H9 (cell line): ENCODE measurements around the gene SULT2A1. TPM values are rescaled to one million over a fixed set of nuclear protein-coding genes. Genes with fewer than 3 reads are reported as not detected.
A peak's percentile ranks its signal among the peaks of the same experiment; 100 is the strongest.
"Not testable (repeated sequence)": the region's sequence is repeated elsewhere in the genome, so short reads cannot be mapped to it uniquely, and the experiment has no call there.

Experiments used
- DNase-seq: peaks from one replicate; pipeline ENCODE4 v3.0.0-alpha.2; 2017
- H2AFZ ChIP-seq: one replicate; pipeline ENCODE4 v1.6.1; 2013; ENCODE audit warnings: mild to moderate bottlenecking, low read length, control low read depth, moderate library complexity
- H2AK5ac ChIP-seq: 2 replicates; pipeline ENCODE4 v1.6.1; 2013; ENCODE audit warnings: low read length, control low read depth, mixed read lengths; ENCODE audit not compliant: insufficient read length
- H2BK120ac ChIP-seq: one replicate; pipeline ENCODE4 v1.6.1; 2013; ENCODE audit warnings: low read depth, mild to moderate bottlenecking, low read length, control low read depth, inconsistent platforms; ENCODE audit not compliant: poor library complexity, severe bottlenecking
- H2BK12ac ChIP-seq: 2 replicates; pipeline ENCODE4 v1.6.1; 2013; ENCODE audit warnings: low read length, control low read depth, mixed read lengths, low read depth; ENCODE audit not compliant: insufficient read length
- H2BK15ac ChIP-seq: 2 replicates; pipeline ENCODE4 v1.6.1; 2013; ENCODE audit warnings: low read depth, low read length, control low read depth
- H2BK20ac ChIP-seq: one replicate; pipeline ENCODE4 v1.6.1; 2013; ENCODE audit warnings: low read depth, mild to moderate bottlenecking, low read length, control low read depth, inconsistent platforms; ENCODE audit not compliant: poor library complexity, severe bottlenecking
- H2BK5ac ChIP-seq: 2 replicates; pipeline ENCODE4 v1.6.1; 2013; ENCODE audit warnings: low read length, control low read depth, mixed read lengths; ENCODE audit not compliant: insufficient read length
- H3K14ac ChIP-seq: 2 replicates; pipeline ENCODE4 v1.6.1; 2013; ENCODE audit warnings: low read length, control low read depth; ENCODE audit not compliant: insufficient read depth
- H3K18ac ChIP-seq: 2 replicates; pipeline ENCODE4 v1.6.1; 2013; ENCODE audit warnings: low read depth, mild to moderate bottlenecking, mixed read lengths, low read length, control low read depth; ENCODE audit not compliant: insufficient read length
- H3K23ac ChIP-seq: 2 replicates; pipeline ENCODE4 v1.6.1; 2013; ENCODE audit warnings: low read length, control low read depth, mixed read lengths, low read depth; ENCODE audit not compliant: insufficient read length
- H3K23me2 ChIP-seq: 2 replicates; pipeline ENCODE4 v1.6.1; 2013; ENCODE audit warnings: low read depth, mild to moderate bottlenecking, mixed read lengths, low read length, control low read depth; ENCODE audit not compliant: insufficient read length, poor library complexity, severe bottlenecking
- H3K27ac ChIP-seq: 2 replicates; pipeline ENCODE4 v1.5.1; 2013; ENCODE audit warnings: low read length, control low read depth, mixed read lengths, low read depth; ENCODE audit not compliant: insufficient read length
- H3K27me3 ChIP-seq: 2 replicates; pipeline ENCODE4 v1.6.1; 2013; ENCODE audit warnings: low read length, control low read depth, inconsistent platforms; ENCODE audit not compliant: insufficient read depth
- H3K4ac ChIP-seq: 2 replicates; pipeline ENCODE4 v1.6.1; 2013; ENCODE audit warnings: low read depth, mild to moderate bottlenecking, control low read depth, inconsistent platforms, low read length, moderate library complexity
- H3K4me1 ChIP-seq: 2 replicates; pipeline ENCODE4 v1.6.1; 2013; ENCODE audit warnings: low read length, control low read depth, inconsistent platforms; ENCODE audit not compliant: insufficient read depth
- H3K4me2 ChIP-seq: 2 replicates; pipeline ENCODE4 v1.6.1; 2013; ENCODE audit warnings: low read length, control low read depth, mixed read lengths; ENCODE audit not compliant: insufficient read length, insufficient read depth
- H3K56ac ChIP-seq: 2 replicates; pipeline ENCODE4 v1.6.1; 2013; ENCODE audit warnings: low read depth, mild to moderate bottlenecking, mixed read lengths, low read length, control low read depth; ENCODE audit not compliant: insufficient read length
- H3K79me1 ChIP-seq: 2 replicates; pipeline ENCODE4 v1.6.1; 2013; ENCODE audit warnings: low read depth, mild to moderate bottlenecking, moderate library complexity, low read length, control low read depth, inconsistent platforms; ENCODE audit not compliant: insufficient read depth, poor library complexity, severe bottlenecking
- H3K79me2 ChIP-seq: 2 replicates; pipeline ENCODE4 v1.6.1; 2013; ENCODE audit warnings: low read length, control low read depth, inconsistent platforms; ENCODE audit not compliant: insufficient read depth
- H3K9ac ChIP-seq: 2 replicates; pipeline ENCODE4 v1.6.1; 2013; ENCODE audit warnings: low read length, control low read depth, mixed read lengths; ENCODE audit not compliant: insufficient read length; ENCODE audit errors: extremely low read depth
- H3K9me3 ChIP-seq: one replicate; pipeline ENCODE4 v1.6.1; 2013; ENCODE audit warnings: low read depth, low read length, inconsistent platforms; ENCODE audit not compliant: control insufficient read depth
- H3T11ph ChIP-seq: one replicate; pipeline ENCODE4 v1.6.1; 2013; ENCODE audit warnings: mild to moderate bottlenecking, low read length, control low read depth, inconsistent platforms
- H4K20me1 ChIP-seq: one replicate; pipeline ENCODE4 v1.6.1; 2013; ENCODE audit not compliant: control insufficient read depth, insufficient read length, insufficient read depth
- H4K5ac ChIP-seq: 2 replicates; pipeline ENCODE4 v1.6.1; 2013; ENCODE audit warnings: low read depth, mild to moderate bottlenecking, mixed read lengths, low read length, control low read depth; ENCODE audit not compliant: insufficient read length
- H4K8ac ChIP-seq: replicated peaks from 2 replicates; pipeline ENCODE4 v1.6.1; 2013; ENCODE audit warnings: low read length, control low read depth, mixed read lengths, low read depth; ENCODE audit not compliant: insufficient read length
- H4K91ac ChIP-seq: 2 replicates; pipeline ENCODE4 v1.6.1; 2013; ENCODE audit warnings: low read depth, mild to moderate bottlenecking, moderate library complexity, mixed read lengths, low read length, control low read depth; ENCODE audit not compliant: insufficient read length
- H3K27ac Mint-ChIP-seq, 3 experiments: 2 replicates in 2 of 3; 3 replicates in 1 of 3; pipeline ENCODE4 v1.8.0; 2020 to 2021; ENCODE audit warnings: mixed read lengths in 3 of 3, mild to moderate bottlenecking in 1 of 3, moderate library complexity in 1 of 3
- H3K27me3 Mint-ChIP-seq: 2 replicates; pipeline ENCODE4 v1.8.0; 2021; ENCODE audit warnings: low read depth, mild to moderate bottlenecking, moderate library complexity, mixed read lengths
- H3K36me3 Mint-ChIP-seq, 3 experiments: 2 replicates in 2 of 3; 3 replicates in 1 of 3; pipeline ENCODE4 v1.8.0; 2020 to 2021; ENCODE audit warnings: low read depth in 3 of 3, mixed read lengths in 3 of 3; ENCODE audit not compliant: insufficient read depth in 1 of 3
- H3K4me1 Mint-ChIP-seq, 2 experiments: 2 replicates each; pipeline ENCODE4 v1.8.0; 2020; ENCODE audit warnings: mixed read lengths in 2 of 2
- H3K4me3 Mint-ChIP-seq, 2 experiments: 2 replicates in 1 of 2; 3 replicates in 1 of 2; pipeline ENCODE4 v1.8.0; 2020 to 2021; ENCODE audit warnings: mild to moderate bottlenecking in 2 of 2, mixed read lengths in 2 of 2, moderate library complexity in 1 of 2
- H3K9me3 Mint-ChIP-seq, 2 experiments: 2 replicates in 1 of 2; 3 replicates in 1 of 2; pipeline ENCODE4 v1.8.0; 2020; ENCODE audit warnings: mild to moderate bottlenecking in 2 of 2, mixed read lengths in 2 of 2, moderate library complexity in 1 of 2
- WGBS: extraction: QIAGEN DNeasy Blood & Tissue Kit; methylation state at CpG from one replicate; pipeline ENCODE4 v1.1.7; 2013; ENCODE audit warnings: missing lambda C conversion rate, low lambda C conversion rate, mixed read lengths; ENCODE audit not compliant: insufficient read length; ENCODE audit errors: extremely low coverage; 5-methylcytosine and 5-hydroxymethylcytosine counted together
- total RNA-seq: library from RNA; stranded (reverse); gene quantifications from 2 replicates; pipeline ENCODE4 v1.2.1, GENCODE V29; 2021

Gene SULT2A1
- total RNA-seq, 1 experiment from 2014 or later = not detected

DNA sequence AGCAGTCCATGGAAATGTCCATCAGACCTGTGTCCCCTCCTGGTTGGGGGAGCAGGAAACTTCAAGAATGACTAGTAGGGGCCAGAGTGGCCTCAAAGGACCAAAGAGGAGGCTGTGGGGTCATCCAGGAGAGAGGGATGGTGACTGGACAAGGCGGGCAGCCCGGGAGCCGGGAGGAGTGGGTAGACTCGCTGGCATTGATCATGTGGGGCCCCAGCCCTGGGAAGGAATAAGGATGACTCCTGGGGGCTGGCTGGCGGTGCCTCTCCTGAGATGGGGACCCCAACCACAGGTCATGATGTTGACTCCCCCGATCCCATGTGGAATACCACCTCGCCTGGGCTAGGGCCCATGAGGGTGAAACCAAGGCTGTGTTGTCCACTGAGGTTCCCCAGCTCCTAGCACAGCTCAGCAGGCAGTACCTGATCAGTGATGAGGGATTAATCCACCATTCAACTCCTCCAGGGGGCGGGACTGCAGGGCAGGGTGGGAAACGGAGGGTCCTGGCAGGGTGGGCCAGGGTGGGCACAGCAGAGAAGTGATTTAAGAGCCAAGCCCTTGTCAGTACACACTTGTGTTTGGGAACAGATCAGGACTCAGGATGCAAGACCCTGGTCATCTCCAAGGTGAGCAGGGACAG is 27.3 kb downstream of the SULT2A1 start, which contains the start of gene TPRX2:
TPRX2 (plus strand) TSS at position 590 of the 640 bp plus-strand sequence; CDS start at position 602, 12 bp downstream.
- H3K4me3 Mint-ChIP-seq, H2BK15ac ChIP-seq, H3K4me2 ChIP-seq, H3K23me2 ChIP-seq, H2AFZ ChIP-seq, H3K14ac ChIP-seq, H2BK5ac ChIP-seq, H2BK20ac ChIP-seq, DNase-seq, H3K79me2 ChIP-seq, H3K9ac ChIP-seq, H2AK5ac ChIP-seq, H3K9me3 ChIP-seq, H4K5ac ChIP-seq, H3T11ph ChIP-seq, H2BK120ac ChIP-seq, H4K20me1 ChIP-seq, H3K4ac ChIP-seq, H3K79me1 ChIP-seq, H3K4me1 ChIP-seq, H3K18ac ChIP-seq, H3K9me3 Mint-ChIP-seq, H3K36me3 Mint-ChIP-seq, H3K56ac ChIP-seq, H3K23ac ChIP-seq, H3K27ac ChIP-seq, H2BK12ac ChIP-seq, H4K8ac ChIP-seq, H4K91ac ChIP-seq, H3K27me3 Mint-ChIP-seq, H3K27me3 ChIP-seq: not testable (repeated sequence)
- H3K27ac Mint-ChIP-seq = peak within 1 kb of the TSS in 2 of 3 experiments; percentile 77 to 79; a peak in 4 of 7 replicates
- H3K4me1 Mint-ChIP-seq = peaks cover 8 to 10% of the 10 kb centered on the region in 2 experiments
- WGBS = no CpG with 5 or more reads among the region's 9 CpGs

DNA sequence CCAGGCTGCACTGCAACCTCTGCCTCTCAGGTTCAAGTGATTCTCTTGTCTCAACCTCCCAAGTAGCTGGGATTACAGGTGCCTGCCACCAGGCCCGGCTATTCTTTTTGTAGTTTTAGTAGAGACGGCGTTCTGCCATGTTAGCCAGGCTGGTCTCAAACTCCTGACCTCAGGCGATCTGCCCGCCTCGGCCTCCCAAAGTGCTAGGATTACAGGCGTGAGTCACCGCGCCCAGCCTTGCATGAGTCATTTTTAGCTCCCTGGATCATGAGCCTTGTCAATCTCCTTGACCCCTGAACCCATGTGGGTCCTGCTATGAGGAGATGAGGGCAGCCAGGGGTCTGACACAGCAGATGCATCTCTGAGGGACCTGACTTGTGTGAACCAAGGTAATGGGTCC is 27.9 kb downstream of the SULT2A1 start:
- not testable (repeated sequence) for H3K27ac ChIP-seq, H3K14ac ChIP-seq, H3K27me3 ChIP-seq, H3K9me3 ChIP-seq, H3K4me3 Mint-ChIP-seq, H2BK20ac ChIP-seq, H3K4ac ChIP-seq, H3K4me2 ChIP-seq, H2AK5ac ChIP-seq, H2BK12ac ChIP-seq, H4K91ac ChIP-seq, DNase-seq, H3K27me3 Mint-ChIP-seq, H4K8ac ChIP-seq, H3K23ac ChIP-seq, H3T11ph ChIP-seq, H3K18ac ChIP-seq, H4K5ac ChIP-seq, H3K79me2 ChIP-seq, H3K79me1 ChIP-seq, H3K9me3 Mint-ChIP-seq, H2BK15ac ChIP-seq, H2AFZ ChIP-seq, H2BK5ac ChIP-seq, H4K20me1 ChIP-seq, H3K4me1 Mint-ChIP-seq, H3K4me1 ChIP-seq, H3K36me3 Mint-ChIP-seq, H2BK120ac ChIP-seq, H3K23me2 ChIP-seq, H3K9ac ChIP-seq, H3K56ac ChIP-seq
- WGBS = no CpG with 5 or more reads among the region's 9 CpGs
- H3K27ac Mint-ChIP-seq = peak overlapping the region in 2 of 3 experiments; percentile 77 to 79; a peak in 4 of 7 replicates
